ENCODE measurements around the gene TMC3.

TMC3 gene

GRCh38 chr15:81297603-81298575 is 76.1 kb downstream of the TMC3 start:
- DNase-seq (ENCODE audit: low read depth) = no peak

- no peak for DNase-seq (ENCODE audit: low read depth)
Observed at GRCh38 chr15:81297147-81297572, 76.9 kb downstream of the TMC3 start.

GRCh38 chr15:81296673-81297072 is 77.3 kb downstream of the TMC3 start:
- DNase-seq (ENCODE audit: low read depth) = no peak

- DNase-seq (ENCODE audit: low read depth) = no peak
Observed at GRCh38 chr15:81296186-81296585, 77.8 kb downstream of the TMC3 start.

- no peak for DNase-seq (ENCODE audit: low read depth)
Observed at GRCh38 chr15:81295486-81296121, 78.4 kb downstream of the TMC3 start.

GRCh38 chr15:81294516-81294880 is 79.5 kb downstream of the TMC3 start:
- no peak for DNase-seq (ENCODE audit: low read depth)

GRCh38 chr15:81293728-81294515 is 80.1 kb downstream of the TMC3 start:
- DNase-seq (ENCODE audit: low read depth) = no peak

GRCh38 chr15:81292523-81293001 is 81.5 kb downstream of the TMC3 start:
- DNase-seq (ENCODE audit: low read depth) = no peak

GRCh38 chr15:81291916-81292522 is 82.0 kb downstream of the TMC3 start:
- no peak for DNase-seq (ENCODE audit: low read depth)

- no peak for DNase-seq (ENCODE audit: low read depth)
Observed at GRCh38 chr15:81289910-81290309, 84.1 kb downstream of the TMC3 start.

- DNase-seq (ENCODE audit: low read depth) = no peak
Observed at GRCh38 chr15:81288616-81289015, 85.4 kb downstream of the TMC3 start.

- DNase-seq (ENCODE audit: low read depth) = no peak
Observed at GRCh38 chr15:81288040-81288439, 86.0 kb downstream of the TMC3 start.

- DNase-seq (ENCODE audit: low read depth) = no peak
Observed at GRCh38 chr15:81286621-81287121, 87.3 kb downstream of the TMC3 start.

- DNase-seq (ENCODE audit: low read depth) = no peak
Observed at GRCh38 chr15:81285461-81285860, 88.6 kb downstream of the TMC3 start.

GRCh38 chr15:81284256-81285031 is 89.6 kb downstream of the TMC3 start:
- DNase-seq (ENCODE audit: low read depth) = no peak

- no peak for DNase-seq (ENCODE audit: low read depth)
Observed at GRCh38 chr15:81282911-81283310, 91.1 kb downstream of the TMC3 start.

GRCh38 chr15:81282606-81282895 is 91.5 kb downstream of the TMC3 start:
- no peak for DNase-seq (ENCODE audit: low read depth)

GRCh38 chr15:81281766-81282605 is 92.0 kb downstream of the TMC3 start:
- no peak for DNase-seq (ENCODE audit: low read depth)

- no peak for DNase-seq (ENCODE audit: low read depth)
Observed at GRCh38 chr15:81281456-81281735, 92.6 kb downstream of the TMC3 start.

All from fibroblast of the conjunctiva (primary cell).